Smooth muscle cell (in vitro differentiated cells): ENCODE measurements around the gene USP25. TPM values are rescaled to one million over a fixed set of nuclear protein-coding genes. Genes with fewer than 3 reads are reported as not detected.

Experiments
- DNase-seq: peaks from one replicate; lab custom pipeline; 2025; ENCODE audit not compliant: unreplicated experiment; lab: John Stamatoyannopoulos, UW
- H2AFZ ChIP-seq: fragments of 200-600 bp; sonication (generic); 2 replicates; pipeline ENCODE4 v1.6.0; 2016; ENCODE audit warnings: antibody characterized with exemption, low read depth, mild to moderate bottlenecking
- H3F3A ChIP-seq: fragments of 200-600 bp; sonication (generic); 2 replicates; pipeline ENCODE4 v1.6.0; 2017; ENCODE audit warnings: antibody characterized with exemption, low read depth
- H3K27ac ChIP-seq: fragments of 200-600 bp; sonication (generic); 2 replicates; pipeline ENCODE4 v1.5.1; 2016; ENCODE audit warnings: low read depth, mild to moderate bottlenecking
- H3K27me3 ChIP-seq: fragments of 200-600 bp; sonication (generic); 2 replicates; pipeline ENCODE4 v1.6.1; 2016; ENCODE audit warnings: low read depth, mild to moderate bottlenecking
- H3K36me3 ChIP-seq: fragments of 200-600 bp; sonication (generic); 2 replicates; pipeline ENCODE4 v1.5.1; 2016; ENCODE audit warnings: low read depth
- H3K4me1 ChIP-seq: fragments of 200-600 bp; sonication (generic); 2 replicates; pipeline ENCODE4 v1.5.1; 2016; ENCODE audit warnings: low read depth
- H3K4me2 ChIP-seq: fragments of 200-600 bp; sonication (generic); 2 replicates; pipeline ENCODE4 v1.6.0; 2016; ENCODE audit warnings: mild to moderate bottlenecking
- H3K4me3 ChIP-seq: fragments of 200-600 bp; sonication (generic); 2 replicates; pipeline ENCODE4 v1.5.1; 2016; ENCODE audit warnings: mild to moderate bottlenecking
- H3K79me2 ChIP-seq: fragments of 200-600 bp; sonication (generic); 2 replicates; pipeline ENCODE4 v1.6.0; 2016; ENCODE audit warnings: low read depth, mild to moderate bottlenecking
- H3K9ac ChIP-seq: fragments of 200-600 bp; sonication (generic); 2 replicates; pipeline ENCODE4 v1.6.0; 2016; ENCODE audit warnings: low read depth
- H3K9me3 ChIP-seq: fragments of 200-600 bp; sonication (generic); replicated peaks from 2 replicates; pipeline ENCODE4 v1.5.1; 2016; ENCODE audit warnings: low read depth
- H4K20me1 ChIP-seq: fragments of 200-600 bp; sonication (generic); 2 replicates; pipeline ENCODE4 v1.6.0; 2016; ENCODE audit warnings: low read depth
- WGBS: methylation state at CpG from one replicate; pipeline ENCODE4 v1.1.7; 2016; ENCODE audit warnings: low lambda C conversion rate; 5-methylcytosine and 5-hydroxymethylcytosine counted together
- polyA plus RNA-seq: library from polyadenylated mRNA; unstranded; fragments of >200 nt; fragmentation: Nextera tagmentation; extraction: Ambion mirVana; gene quantifications from 2 replicates; pipeline ENCODE4 v1.2.1, GENCODE V29; 2016
- total RNA-seq: library from RNA; depleted of rRNA; stranded (reverse); fragments of >200 nt; gene quantifications from 2 replicates; pipeline ENCODE4 v1.2.3, GENCODE V29; 2014
- TF ChIP-seq, protein P1 (sequence below): fragments of 200-600 bp; sonication (generic); IDR thresholded peaks from 2 replicates; pipeline ENCODE4 v1.5.1; 2017; ENCODE audit warnings: borderline replicate concordance, mild to moderate bottlenecking, antibody characterized with exemption; ENCODE audit not compliant: insufficient read depth, poor library complexity, severe bottlenecking

Gene USP25
- total and polyA plus RNA-seq, 2 experiments from 2014 or later = 12.0 to 30.7 TPM

DNA sequence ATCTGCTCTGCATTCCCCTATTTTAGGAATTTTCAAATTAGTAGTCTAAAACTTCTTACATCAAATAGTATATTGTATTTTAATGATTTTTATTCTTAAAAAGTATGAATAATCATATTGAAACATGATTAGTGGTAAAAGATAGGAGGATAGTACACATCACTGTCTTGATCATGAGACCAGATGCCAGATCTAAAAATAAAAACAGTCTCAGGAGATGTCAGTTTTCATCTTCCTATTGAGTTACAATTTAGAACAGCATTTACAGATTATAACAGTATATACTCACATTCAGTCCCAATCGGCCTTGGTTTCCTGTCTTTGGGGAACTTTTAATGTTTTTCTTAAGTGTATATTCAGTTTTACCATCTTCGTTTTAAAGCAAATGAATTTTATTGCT is 95.9 kb downstream of the USP25 start:
- TF ChIP-seq, protein P1, sequence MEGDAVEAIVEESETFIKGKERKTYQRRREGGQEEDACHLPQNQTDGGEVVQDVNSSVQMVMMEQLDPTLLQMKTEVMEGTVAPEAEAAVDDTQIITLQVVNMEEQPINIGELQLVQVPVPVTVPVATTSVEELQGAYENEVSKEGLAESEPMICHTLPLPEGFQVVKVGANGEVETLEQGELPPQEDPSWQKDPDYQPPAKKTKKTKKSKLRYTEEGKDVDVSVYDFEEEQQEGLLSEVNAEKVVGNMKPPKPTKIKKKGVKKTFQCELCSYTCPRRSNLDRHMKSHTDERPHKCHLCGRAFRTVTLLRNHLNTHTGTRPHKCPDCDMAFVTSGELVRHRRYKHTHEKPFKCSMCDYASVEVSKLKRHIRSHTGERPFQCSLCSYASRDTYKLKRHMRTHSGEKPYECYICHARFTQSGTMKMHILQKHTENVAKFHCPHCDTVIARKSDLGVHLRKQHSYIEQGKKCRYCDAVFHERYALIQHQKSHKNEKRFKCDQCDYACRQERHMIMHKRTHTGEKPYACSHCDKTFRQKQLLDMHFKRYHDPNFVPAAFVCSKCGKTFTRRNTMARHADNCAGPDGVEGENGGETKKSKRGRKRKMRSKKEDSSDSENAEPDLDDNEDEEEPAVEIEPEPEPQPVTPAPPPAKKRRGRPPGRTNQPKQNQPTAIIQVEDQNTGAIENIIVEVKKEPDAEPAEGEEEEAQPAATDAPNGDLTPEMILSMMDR = no peak
- Histone ChIP-seq H4K20me1 (no peaks in the 10 kb centered on the region), H3F3A (no peaks in the 10 kb centered on the region), H3K27ac (no peak overlapping the region), H3K79me2 (peaks cover 3% of the 10 kb centered on the region), H3K9me3 (no peaks in the 10 kb centered on the region), H3K27me3 (no peaks in the 10 kb centered on the region), H3K4me1 (no peaks in the 10 kb centered on the region), H3K36me3 (peaks cover 3% of the 10 kb centered on the region), H3K4me3 (no peak overlapping the region), H2AFZ (no peak overlapping the region), H3K9ac (no peak overlapping the region), H3K4me2 (no peak overlapping the region)
- WGBS = 79% methylated on average over 2 of the region's 2 CpGs
- no peak for DNase-seq

DNA sequence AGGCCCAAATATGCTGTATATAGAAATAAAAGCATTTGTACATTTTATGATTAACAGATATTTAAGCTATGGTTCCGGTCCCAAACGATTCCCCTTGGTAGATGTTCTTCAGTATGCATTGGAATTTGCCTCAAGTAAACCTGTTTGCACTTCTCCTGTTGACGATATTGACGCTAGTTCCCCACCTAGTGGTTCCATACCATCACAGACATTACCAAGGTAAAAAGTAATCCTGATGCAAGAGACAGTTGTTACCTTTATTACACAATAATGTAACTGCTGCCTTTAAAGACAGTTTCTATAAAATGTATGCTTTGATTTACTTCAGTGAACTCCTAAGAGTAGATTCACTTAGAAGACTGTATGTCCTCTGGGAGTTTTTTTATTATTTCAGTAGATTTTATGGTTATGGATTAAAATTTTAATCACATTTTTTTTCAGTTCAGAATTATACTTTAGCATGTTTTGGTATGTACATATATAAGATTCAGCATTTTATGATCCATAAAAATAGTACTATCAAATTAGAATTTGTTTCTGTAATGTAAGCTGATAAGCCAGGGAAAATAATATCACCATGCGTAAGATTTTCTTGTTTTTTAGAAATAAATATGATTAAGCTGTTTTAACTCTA is 96.5 kb downstream of the USP25 start:
- no peak for DNase-seq
- Histone ChIP-seq H3K27me3 (no peaks in the 10 kb centered on the region), H2AFZ (no peak overlapping the region)

DNA sequence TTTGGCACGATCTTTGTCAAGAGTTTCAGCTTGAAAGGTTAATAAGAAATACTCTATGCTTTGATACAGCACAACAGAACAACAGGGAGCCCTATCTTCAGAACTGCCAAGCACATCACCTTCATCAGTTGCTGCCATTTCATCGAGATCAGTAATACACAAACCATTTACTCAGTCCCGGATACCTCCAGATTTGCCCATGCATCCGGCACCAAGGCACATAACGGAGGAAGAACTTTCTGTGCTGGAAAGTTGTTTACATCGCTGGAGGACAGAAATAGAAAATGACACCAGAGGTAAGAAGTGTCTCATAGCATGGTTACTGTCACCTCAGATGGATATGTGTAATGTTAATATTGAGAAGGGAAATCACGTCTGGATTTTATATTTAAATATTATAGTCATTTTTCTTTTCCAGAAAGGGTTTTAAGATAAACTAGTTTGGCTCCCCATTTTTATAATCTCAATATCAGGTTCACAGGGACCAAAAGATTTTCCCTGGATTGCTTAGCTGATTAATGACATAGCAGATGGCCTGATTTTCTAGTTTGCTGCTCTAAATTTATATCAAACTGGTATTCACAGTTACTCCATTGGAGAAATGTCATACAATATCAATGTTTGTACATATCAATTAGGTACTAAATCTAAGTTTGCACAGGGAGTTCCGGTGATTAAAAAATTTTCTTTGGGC is 97.3 kb downstream of the USP25 start:
- Histone ChIP-seq H3F3A (no peaks in the 10 kb centered on the region), H3K4me3 (no peak overlapping the region), H3K4me2 (no peak overlapping the region), H3K9ac (no peak overlapping the region), H2AFZ (no peak overlapping the region), H4K20me1 (no peaks in the 10 kb centered on the region), H3K4me1 (no peaks in the 10 kb centered on the region), H3K79me2 (peaks cover 2% of the 10 kb centered on the region), H3K36me3 (peaks cover 10% of the 10 kb centered on the region), H3K27me3 (no peaks in the 10 kb centered on the region), H3K27ac (no peak overlapping the region), H3K9me3 (no peaks in the 10 kb centered on the region)
- no peak for DNase-seq
- WGBS = 98% methylated on average over 8 of the region's 8 CpGs
- TF ChIP-seq, protein P1 = no peak

More for the DNA sequence above, 96.5 kb downstream of the USP25 start:
- no peak overlapping the region for H3K9ac ChIP-seq
- no peak overlapping the region for H3K4me3 ChIP-seq
- H3F3A ChIP-seq = no peaks in the 10 kb centered on the region
- H3K4me1 ChIP-seq = no peaks in the 10 kb centered on the region
- WGBS = 63% methylated on average over 5 of the region's 5 CpGs
- H3K4me2 ChIP-seq = no peak overlapping the region
- peaks cover 3% of the 10 kb centered on the region for H3K36me3 ChIP-seq
- H3K79me2 ChIP-seq = peaks cover 3% of the 10 kb centered on the region
- no peak overlapping the region for H3K27ac ChIP-seq
- TF ChIP-seq, protein P1 = peak; percentile 39
- H3K9me3 ChIP-seq = no peaks in the 10 kb centered on the region
- H4K20me1 ChIP-seq = no peaks in the 10 kb centered on the region
